K562 (cell line): ENCODE results near the gene YIF1A. TPM values are rescaled to one million over a fixed set of nuclear protein-coding genes. Genes with fewer than 3 reads are reported as not detected.

Source experiments
- ARHGAP35 ChIP-seq: fragments of 450-650 bp; IDR thresholded peaks from 2 replicates; pipeline ENCODE4 v1.6.1; 2018; ENCODE audit not compliant: partially characterized antibody
- CREB3 ChIP-seq: fragments of 450-650 bp; conservative IDR thresholded peaks from 2 replicates; pipeline ENCODE4 v1.6.1; 2016; ENCODE audit warnings: missing genetic modification characterization, low read depth, mild to moderate bottlenecking, missing compliant biosample characterization, moderate library complexity
- ELK1 ChIP-seq: sonication (generic); formaldehyde crosslinking; IDR thresholded peaks from 2 replicates; pipeline ENCODE4 v1.8.1; 2022; ENCODE audit warnings: missing genetic modification reagents
- FOXP1 ChIP-seq: sonication (generic); formaldehyde crosslinking; IDR thresholded peaks from 2 replicates; pipeline ENCODE4 v1.8.0; 2022; ENCODE audit warnings: mild to moderate bottlenecking, missing genetic modification reagents
- GTF2B ChIP-seq: IDR thresholded peaks from 2 replicates; pipeline ENCODE4 v1.6.1; 2011; ENCODE audit not compliant: insufficient read length; ENCODE audit errors: extremely low read depth
- IRF9 ChIP-seq: fragments of 450-650 bp; IDR thresholded peaks from 2 replicates; pipeline ENCODE4 v1.6.1; 2016; ENCODE audit warnings: missing biosample characterization, missing genetic modification characterization
- JUN ChIP-seq, 2 experiments: sonication (generic) in 1 of 2; formaldehyde crosslinking in 1 of 2; IDR thresholded peaks; 2 replicates each; pipeline versions ENCODE4 v1.6.1 to v1.8.0; 2012 to 2022; ENCODE audit warnings: borderline replicate concordance in 2 of 2, mild to moderate bottlenecking in 2 of 2, improper control_type of control experiment in 1 of 2, low read depth in 1 of 2, low read length in 1 of 2, missing genetic modification reagents in 1 of 2
- L3MBTL2 ChIP-seq: fragments of 450-650 bp; IDR thresholded peaks from 2 replicates; pipeline ENCODE4 v1.6.1; 2016; ENCODE audit warnings: mild to moderate bottlenecking, moderate library complexity
- MBD1 ChIP-seq: fragments of 250-450 bp; sonication (Bioruptor Pico); IDR thresholded peaks from 2 replicates; pipeline ENCODE4 v1.8.0; 2022; ENCODE audit warnings: inconsistent platforms
- MYC ChIP-seq, 2 experiments: fragments of 250-450 bp in 1 of 2; sonication (Bioruptor Pico) in 1 of 2; IDR thresholded peaks; 2 replicates each; pipeline versions ENCODE4 v1.5.1 to v1.6.1; 2012 to 2021; ENCODE audit warnings: low read depth in 2 of 2, borderline replicate concordance in 1 of 2, improper control_type of control experiment in 1 of 2, low read length in 1 of 2, mild to moderate bottlenecking in 1 of 2, moderate library complexity in 1 of 2
- PHTF2 ChIP-seq: fragments of 250-450 bp; sonication (Bioruptor Pico); IDR thresholded peaks from 2 replicates; pipeline ENCODE4 v1.5.0; 2021; ENCODE audit warnings: mild to moderate bottlenecking
- POLR2A ChIP-seq: fragments of 450-650 bp; conservative IDR thresholded peaks from 2 replicates; pipeline ENCODE4 v1.6.1; 2016
- PPARD ChIP-seq: fragments of 250-450 bp; sonication (Bioruptor Pico); IDR thresholded peaks from 2 replicates; pipeline ENCODE4 v1.8.0; 2022; ENCODE audit warnings: inconsistent platforms, mild to moderate bottlenecking, moderate library complexity
- PRDM10 ChIP-seq: fragments of 450-650 bp; IDR thresholded peaks from 2 replicates; pipeline ENCODE4 v1.6.1; 2018; ENCODE audit not compliant: partially characterized antibody
- ZFX ChIP-seq: sonication (generic); formaldehyde crosslinking; IDR thresholded peaks from 2 replicates; pipeline ENCODE4 v1.8.0; 2022; ENCODE audit warnings: mild to moderate bottlenecking, missing genetic modification reagents, moderate library complexity
- ZNF224 ChIP-seq: sonication (generic); formaldehyde crosslinking; IDR thresholded peaks from 2 replicates; pipeline ENCODE4 v1.8.0; 2022; ENCODE audit warnings: mild to moderate bottlenecking, missing genetic modification reagents
- ZNF444 ChIP-seq: fragments of 250-450 bp; sonication (Bioruptor Pico); IDR thresholded peaks from 2 replicates; pipeline ENCODE4 v1.4.0; 2020; ENCODE audit warnings: mild to moderate bottlenecking, moderate library complexity
- ZNF75A ChIP-seq: fragments of 450-650 bp; formaldehyde crosslinking; IDR thresholded peaks from 2 replicates; pipeline ENCODE4 v1.4.0; 2020; ENCODE audit warnings: mild to moderate bottlenecking
- polyA plus RNA-seq, 8 experiments: library from polyadenylated mRNA; depleted of rRNA in 4 of 8; stranded (reverse) in 5 of 8; unstranded in 3 of 8; fragments of >200 nt; fragmentation: Nextera tagmentation in 2 of 8; fragmentation: Illumina TruSeq in 1 of 8; extraction: Ambion mirVana in 2 of 8; extraction: Trizol in 1 of 8; gene quantifications; 2 replicates each; pipeline versions ENCODE4 v1.2.1 to v1.2.3, GENCODE V29; 2011 to 2014; ENCODE audit warnings: inconsistent platforms in 1 of 8, missing spikeins in 1 of 8
- total RNA-seq, 7 experiments: library from RNA; depleted of rRNA in 6 of 7; stranded (reverse); fragments of >200 nt in 6 of 7; fragmentation: Illumina TruSeq in 2 of 7; extraction: Trizol in 2 of 7; gene quantifications; 2 replicates each; pipeline versions ENCODE4 v1.2.1 to v1.2.3, GENCODE V29; 2011 to 2021; ENCODE audit warnings: low replicate concordance in 1 of 7

YIF1A gene
- total and polyA plus RNA-seq, 9 of the 15 experiments (the other 6 are each of a cell fraction or from before 2014, with no cell fraction given), result 8.6 to 121 (median 77.2) TPM

DNA sequence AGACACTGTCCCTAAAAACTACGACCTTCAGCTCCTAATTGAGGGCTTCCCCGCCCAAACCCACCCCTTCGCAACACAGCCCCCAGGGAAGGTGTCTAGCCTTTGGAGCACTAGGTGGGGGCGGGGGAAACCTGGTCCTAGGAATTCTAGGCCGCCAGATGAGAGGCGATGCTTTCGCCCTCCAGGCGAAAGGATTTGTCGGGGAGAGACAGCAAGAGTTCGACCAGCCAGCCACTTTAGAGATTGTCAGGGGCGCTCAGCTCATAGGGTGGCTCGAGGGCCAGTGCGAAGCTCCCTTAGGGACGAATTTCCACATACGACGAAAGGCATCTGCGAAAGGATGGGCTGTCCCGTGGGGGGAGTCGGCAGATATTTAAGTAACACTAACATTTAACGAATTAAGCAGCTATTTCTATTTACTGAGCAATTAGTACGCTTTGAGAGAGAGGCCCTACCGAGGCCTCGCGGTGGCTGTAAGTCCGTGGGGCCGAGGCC lies 22.6 kb upstream of the YIF1A start (continued):
- TF ChIP-seq CREB3 (no peak), MBD1 (CRISPR knock-in tag) (peak; percentile 94), JUN (IDR thresholded peaks at IDR 0.05; ENCODE audit: borderline replicate concordance, low read depth, low read length) (no peak), JUN (CRISPR knock-in tag; IDR thresholded peaks at IDR 0.05; ENCODE audit: borderline replicate concordance) (peak; percentile 36; the same call in 1 of the 2 replicates), ELK1 (CRISPR knock-in tag) (no peak), PHTF2 (CRISPR knock-in tag) (no peak), PRDM10 (no peak), L3MBTL2 (no peak), PPARD (no peak), ZNF224 (CRISPR knock-in tag) (peak; percentile 67; the same call in 1 of the 2 replicates), GTF2B (no peak), FOXP1 (CRISPR knock-in tag) (no peak), ZFX (CRISPR knock-in tag) (no peak), MYC (IDR thresholded peaks at IDR 0.05; ENCODE audit: low read depth, low read length) (no peak), MYC (CRISPR knock-in tag; IDR thresholded peaks at IDR 0.05; ENCODE audit: borderline replicate concordance, low read depth) (no peak), IRF9 (tag) (no peak), POLR2A (no peak), ZNF75A (CRISPR knock-in tag) (no peak), ZNF444 (CRISPR knock-in tag) (no peak), ARHGAP35 (no peak)
